Stimulated activated CD8-positive, alpha-beta memory T cell treated with anti-CD3 and anti-CD28 coated beads, Interleukin-4, amount 100 ng/mL, for 24 hours (primary cell): ENCODE results near the gene SP7.
"Not testable (repeated sequence)": the region's sequence is repeated elsewhere in the genome, so short reads cannot be mapped to it uniquely, and the experiment has no call there.

Source experiments
- DNase-seq: peaks from one replicate; pipeline ENCODE4 v3.0.0-alpha.2; 2020; ENCODE audit warnings: low read depth

SP7 gene

GRCh38 chr12:53320352-53321195, 15.6 kb downstream of the SP7 start:
- DNase-seq = no peak

GRCh38 chr12:53313996-53314395, 22.2 kb downstream of the SP7 start:
- no peak for DNase-seq

DNA sequence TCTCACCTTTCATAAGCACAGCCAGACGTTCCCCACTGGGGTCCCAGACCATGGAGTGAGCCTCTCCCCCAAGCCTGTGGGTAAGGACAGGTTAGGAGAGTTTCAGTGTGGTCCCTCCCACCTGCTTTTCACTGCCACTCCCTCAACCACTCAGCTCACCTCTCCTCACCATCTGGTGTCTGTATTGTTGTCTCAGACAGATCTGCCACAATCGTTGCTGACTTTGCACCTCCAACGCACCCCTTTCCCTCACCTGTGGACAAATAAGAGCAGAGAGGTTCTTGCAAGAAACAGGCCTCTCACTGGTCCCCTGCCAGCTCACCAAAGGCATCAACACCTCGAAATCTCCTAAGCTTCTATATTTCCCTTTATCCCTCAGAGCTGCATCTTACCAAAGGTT, 27.9 kb downstream of the SP7 start:
- no peak for DNase-seq

GRCh38 chr12:53306826-53307225, 29.3 kb downstream of the SP7 start:
- no peak for DNase-seq

DNA sequence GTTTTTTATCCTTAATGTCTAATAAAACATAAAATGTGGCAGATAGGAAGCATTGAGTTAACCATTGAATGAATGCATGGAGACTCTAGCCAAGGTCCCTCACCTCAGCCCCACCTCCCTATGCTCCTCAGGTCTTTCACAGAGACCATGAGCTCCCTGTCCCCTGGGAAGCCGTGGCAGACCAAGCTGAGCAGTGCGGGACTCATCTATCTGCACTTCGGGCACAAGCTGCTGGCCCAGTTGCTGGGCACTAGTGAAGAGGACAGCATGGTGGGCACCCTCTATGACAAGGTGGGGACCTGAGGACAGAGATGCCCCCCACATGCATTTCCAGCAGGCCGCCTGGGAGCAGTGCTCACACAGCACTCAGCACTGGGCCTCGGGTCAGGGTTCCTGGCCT, 33.3 kb downstream of the SP7 start:
- DNase-seq = no peak

- DNase-seq = no peak
Measured at GRCh38 chr12:53300187-53300586, 36.0 kb downstream of the SP7 start.

GRCh38 chr12:53299454-53300180, 36.5 kb downstream of the SP7 start, which contains the start of gene MYG1:
MYG1 (plus strand) TSS chr12:53299695; CDS start chr12:53299738, 43 bp downstream.
- DNase-seq = peak; percentile 71

- DNase-seq = peak; percentile 9
Measured at GRCh38 chr12:53299101-53299453, 37.1 kb downstream of the SP7 start.

- DNase-seq = no peak
Measured at GRCh38 chr12:53298164-53298563, 38.0 kb downstream of the SP7 start.

DNA sequence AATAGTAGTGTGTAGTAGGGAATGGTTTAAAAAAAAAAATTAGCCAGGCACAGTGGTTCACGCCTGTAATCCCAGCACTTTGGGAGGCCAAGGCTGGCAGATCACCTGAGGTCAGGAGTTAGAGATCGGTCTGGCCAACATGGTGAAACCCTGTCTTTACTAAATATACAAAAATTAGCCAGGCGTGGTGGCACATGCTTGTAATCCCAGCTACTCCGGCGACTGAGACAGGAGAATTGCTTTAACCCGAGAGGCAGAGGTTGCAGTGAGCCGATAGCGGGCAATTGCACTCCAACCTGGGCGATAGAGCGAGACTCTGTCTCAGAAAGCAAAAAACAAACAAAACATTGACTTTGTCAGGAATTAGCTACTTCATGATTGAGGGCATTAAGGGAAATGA, 39.0 kb downstream of the SP7 start:
- DNase-seq = not testable (repeated sequence)

DNA sequence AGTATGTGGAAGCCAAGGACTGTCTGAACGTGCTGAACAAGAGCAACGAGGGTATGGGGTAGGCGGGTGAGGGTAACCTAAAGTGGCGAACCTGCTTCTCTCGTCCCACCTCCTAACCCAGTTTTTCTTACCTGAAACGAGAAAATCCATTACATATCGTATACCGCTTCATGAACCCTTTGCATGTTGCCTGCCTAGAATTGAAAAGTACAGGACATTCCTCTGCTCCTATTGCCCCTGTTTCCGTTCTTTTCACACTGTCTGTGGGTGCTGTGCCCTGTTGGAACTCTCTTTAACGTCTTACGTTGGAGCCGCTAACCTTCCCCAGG, 40.3 kb downstream of the SP7 start:
- no peak for DNase-seq

- peak; percentile 75 for DNase-seq
Measured at GRCh38 chr12:53295070-53295890, 40.9 kb downstream of the SP7 start, which contains the start of gene PFDN5. PFDN5 (plus strand) TSS chr12:53295542; CDS start chr12:53295568, 26 bp downstream.

GRCh38 chr12:53292426-53292825, 43.7 kb downstream of the SP7 start:
- no peak for DNase-seq

GRCh38 chr12:53290661-53291060, 45.5 kb downstream of the SP7 start:
- DNase-seq = no peak

DNA sequence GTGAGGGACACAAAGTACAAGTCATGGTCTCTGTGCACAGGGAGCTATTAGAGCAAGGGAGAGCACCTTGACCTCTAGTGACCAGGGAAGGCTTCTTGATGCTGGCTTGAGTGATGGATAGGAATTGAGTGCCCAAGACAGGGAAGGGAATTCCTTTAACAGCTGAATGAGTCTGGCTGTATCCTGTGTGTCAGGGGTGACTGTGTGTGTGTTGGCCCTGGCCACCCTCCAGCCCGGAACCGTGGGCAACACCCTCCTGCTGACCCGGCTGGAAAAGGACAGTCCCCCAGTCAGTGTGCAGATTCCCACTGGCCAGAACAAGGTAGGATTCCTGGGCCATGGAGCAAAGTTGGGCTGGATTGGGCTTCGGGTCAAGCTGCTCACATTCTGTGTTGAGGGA, 46.3 kb downstream of the SP7 start:
- no peak for DNase-seq

DNA sequence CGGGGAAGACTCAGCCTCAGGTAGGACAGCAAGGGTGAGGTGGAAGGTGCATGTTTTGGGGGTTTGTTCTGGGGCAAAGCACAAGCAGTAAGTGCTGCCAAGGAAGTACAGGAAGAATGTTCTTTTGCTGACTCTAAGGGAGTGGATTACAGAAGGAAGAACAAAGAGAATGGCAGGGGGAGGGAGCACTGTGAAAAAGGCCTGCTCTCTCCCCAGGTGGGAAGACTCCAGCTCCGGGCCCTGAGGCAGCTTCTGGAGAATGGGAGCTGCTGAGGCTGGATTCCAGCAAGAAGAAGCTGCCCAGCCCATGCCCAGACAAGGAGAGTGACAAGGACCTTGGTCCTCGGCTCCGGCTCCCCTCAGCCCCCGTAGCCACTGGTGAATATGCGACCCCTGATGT, 47.8 kb downstream of the SP7 start:
- no peak for DNase-seq

- DNase-seq = peak; percentile 51
Measured at GRCh38 chr12:53287741-53288216, 48.4 kb downstream of the SP7 start.

- DNase-seq = no peak
Measured at GRCh38 chr12:53286448-53286847, 49.7 kb downstream of the SP7 start.

GRCh38 chr12:53279888-53280498, 56.2 kb downstream of the SP7 start:
- DNase-seq = no peak

DNA sequence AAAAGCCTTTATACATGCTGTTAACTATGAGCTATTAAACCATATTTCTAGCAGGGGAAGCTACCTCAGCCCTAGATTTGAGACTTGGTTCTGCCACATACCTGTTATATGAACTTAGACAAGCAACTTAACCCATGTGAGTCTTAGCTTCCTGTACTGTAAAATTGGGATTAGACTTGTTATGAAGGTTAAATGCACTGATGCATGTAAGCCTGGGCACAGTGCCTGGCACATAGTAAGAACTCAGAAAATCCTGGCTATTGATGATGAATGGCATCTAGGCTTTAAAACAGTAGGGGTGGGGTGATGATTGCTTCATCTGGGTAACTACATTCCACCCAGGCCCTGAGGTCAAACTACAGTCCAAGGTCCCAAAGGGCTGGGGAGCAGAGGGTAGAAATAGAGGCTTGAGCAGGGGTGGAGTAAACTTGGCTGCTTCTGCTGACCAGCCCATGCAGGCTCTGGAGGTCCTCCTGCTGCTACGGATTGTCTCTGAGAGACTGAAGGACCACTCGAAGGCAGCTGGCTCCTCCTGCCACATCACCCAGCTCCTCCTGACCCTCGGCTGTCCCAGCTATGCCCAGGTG, 56.8 kb downstream of the SP7 start:
- DNase-seq = no peak

- no peak for DNase-seq
Measured at GRCh38 chr12:53277981-53278380, 58.2 kb downstream of the SP7 start.
